K562 (cell line): ENCODE data around the gene TLDC2. TPM values are rescaled to one million over a fixed set of nuclear protein-coding genes. Genes with fewer than 3 reads are reported as not detected.

Experiments
- ATAC-seq: fragments of 200-7000 bp; cut with Tn5 transposase; 3 replicates; pipeline ENCODE4 v1.9.1; 2020; ENCODE audit warnings: moderate library complexity
- BruUV-seq: library from RNA; stranded (reverse); fragments of 400-500 nt; replicated peaks from 2 replicates; lab custom pipeline; 2021; lab: Mats Ljungman, UMichigan
- CTCF ChIA-PET: fragments of 300-600 bp; formaldehyde crosslinking; extraction: SDS; loops from one replicate; lab custom pipeline; 2021; ENCODE audit warnings: low intra/inter-chr PET ratio; lab: Yijun Ruan, JAX
- POLR2A ChIA-PET: fragments of 300-600, 350-650 bp; sonication (Branson Sonifier 250); formaldehyde crosslinking; extraction: SDS; loops from one replicate; lab custom pipeline; 2021; ENCODE audit warnings: antibody characterized with exemption, inconsistent platforms; lab: Yijun Ruan, JAX
- DNase-seq, 4 experiments: peaks; one replicate each; pipeline versions ENCODE4 v3.0.0 to v3.0.0-alpha.2; 2011 to 2018; ENCODE audit warnings: low spot score in 3 of 4, mixed read lengths in 3 of 4; ENCODE audit errors: extremely low read depth in 1 of 4
- FAIRE-seq: peaks from 2 replicates; lab custom pipeline; 2011; peaks lifted over from hg19 to GRCh38; lab: Jason Lieb, UNC
- H2AFZ ChIP-seq: 2 replicates; pipeline ENCODE4 v1.6.0; 2011; ENCODE audit warnings: low read depth, low read length, control low read depth, inconsistent platforms
- H3K27ac ChIP-seq: fragments of 200-600 bp; 3 replicates; pipeline ENCODE4 v1.8.0; 2011; ENCODE audit warnings: low read depth, mild to moderate bottlenecking, control low read depth, inconsistent platforms, low read length, moderate library complexity, mixed read lengths; ENCODE audit errors: extremely low read depth
- H3K27me3 ChIP-seq, 2 experiments: fragments of 300-600 bp in 1 of 2; 2 replicates in 1 of 2; 3 replicates in 1 of 2; pipeline versions ENCODE4 v1.6.0 to v1.8.0; 2011; ENCODE audit warnings: inconsistent platforms in 2 of 2, low read length in 2 of 2, mild to moderate bottlenecking in 1 of 2, mixed read lengths in 1 of 2, moderate library complexity in 1 of 2; ENCODE audit not compliant: control insufficient read depth in 2 of 2, insufficient read depth in 2 of 2
- H3K36me3 ChIP-seq: fragments of 300-600 bp; 3 replicates; pipeline ENCODE4 v1.8.0; 2011; ENCODE audit warnings: mild to moderate bottlenecking, low read length, inconsistent platforms; ENCODE audit not compliant: control insufficient read depth, insufficient read depth
- H3K4me1 ChIP-seq, 2 experiments: fragments of 200-600 bp in 1 of 2; replicated peaks in 1 of 2; 2 replicates in 1 of 2; 3 replicates in 1 of 2; pipeline versions ENCODE4 v1.5.1 to v1.8.0; 2011; ENCODE audit warnings: inconsistent platforms in 2 of 2, low read length in 2 of 2, mild to moderate bottlenecking in 1 of 2, mixed read lengths in 1 of 2, moderate library complexity in 1 of 2; ENCODE audit not compliant: control insufficient read depth in 2 of 2, insufficient read depth in 2 of 2
- H3K4me2 ChIP-seq: 2 replicates; pipeline ENCODE4 v1.6.1; 2011; ENCODE audit warnings: low read length, control low read depth, inconsistent platforms, mixed read lengths; ENCODE audit not compliant: insufficient read depth
- H3K4me3 ChIP-seq: fragments of 200-600 bp; sonication (generic), shearing (Covaris generic); 2 replicates; pipeline ENCODE4 v1.5.1; 2016; ENCODE audit warnings: control low read depth, inconsistent platforms
- H3K79me2 ChIP-seq: fragments of 200-600 bp; 3 replicates; pipeline ENCODE4 v1.8.0; 2011; ENCODE audit warnings: low read length, inconsistent platforms; ENCODE audit not compliant: control insufficient read depth, insufficient read depth
- H3K9ac ChIP-seq, 2 experiments: 2 replicates each; pipeline versions ENCODE4 v1.6.0 to v1.6.1; 2011; ENCODE audit warnings: low read depth in 2 of 2, low read length in 2 of 2, control low read depth in 1 of 2, inconsistent platforms in 1 of 2, mild to moderate bottlenecking in 1 of 2, mixed read lengths in 1 of 2; ENCODE audit not compliant: insufficient read depth in 1 of 2
- H3K9me1 ChIP-seq: one replicate; pipeline ENCODE4 v1.6.0; 2011; ENCODE audit warnings: inconsistent platforms, mild to moderate bottlenecking, low read length, moderate library complexity; ENCODE audit not compliant: control insufficient read depth, insufficient read depth
- H3K9me3 ChIP-seq: replicated peaks from 2 replicates; pipeline ENCODE4 v1.5.1; 2011; ENCODE audit warnings: low read depth, low read length, inconsistent platforms; ENCODE audit not compliant: control insufficient read depth, insufficient read depth
- H4K20me1 ChIP-seq: replicated peaks from 2 replicates; pipeline ENCODE4 v1.6.1; 2011; ENCODE audit warnings: low read length, inconsistent platforms, mixed read lengths; ENCODE audit not compliant: control insufficient read depth, insufficient read depth
- ETV1 ChIP-seq: fragments of 450-650 bp; conservative IDR thresholded peaks from 2 replicates; pipeline ENCODE4 v1.6.1; 2016; ENCODE audit warnings: missing genetic modification characterization, control low read depth, low read depth, missing compliant biosample characterization
- RBFOX2 ChIP-seq: fragments of 200-400 bp; formaldehyde crosslinking; IDR thresholded peaks from 2 replicates; pipeline ENCODE4 v1.6.1; 2017; ENCODE audit warnings: low read depth, mild to moderate bottlenecking, low read length, moderate library complexity
- RBM22 ChIP-seq: fragments of 200-400 bp; formaldehyde crosslinking; IDR thresholded peaks from 2 replicates; pipeline ENCODE4 v1.6.1; 2018; ENCODE audit warnings: low read length, low read depth; ENCODE audit not compliant: poor library complexity, severe bottlenecking
- RBM34 ChIP-seq: fragments of 200-400 bp; formaldehyde crosslinking; IDR thresholded peaks from 2 replicates; pipeline ENCODE4 v1.6.1; 2018; ENCODE audit warnings: low read length, borderline replicate concordance; ENCODE audit not compliant: insufficient read depth
- SETDB1 ChIP-seq: IDR thresholded peaks from one replicate; pipeline ENCODE4 v1.6.1; 2012; ENCODE audit warnings: low read length, control low read depth, inconsistent platforms
- SMAD2 ChIP-seq: fragments of 150-350 bp; IDR thresholded peaks from 2 replicates; pipeline ENCODE4 v1.6.1; 2014; ENCODE audit warnings: low read depth, mild to moderate bottlenecking, low read length
- WHSC1 ChIP-seq: IDR thresholded peaks from one replicate; pipeline ENCODE4 v1.6.1; 2012; ENCODE audit warnings: low read length, control low read depth, inconsistent platforms
- WGBS: fragments of 100-300 bp; shearing (Covaris generic); methylation state at CpG from one replicate; pipeline ENCODE4 v1.1.6; 2016; ENCODE audit warnings: low coverage, mixed read lengths; ENCODE audit not compliant: insufficient coverage; ENCODE audit errors: missing lambda C conversion rate; 5-methylcytosine and 5-hydroxymethylcytosine counted together
- in situ Hi-C: fragments of 300-500 bp; cut with MboI; formaldehyde crosslinking; loops from 4 replicates; pipeline ENCODE4 v1.15.0; 2018; ENCODE audit warnings: inconsistent platforms, mixed read lengths
- intact Hi-C: fragments of 100-400 bp; cut with micrococcal nuclease; formaldehyde crosslinking; loops from 2 replicates; pipeline ENCODE4 v1.14.2; 2022
- polyA plus RNA-seq, 8 experiments: library from polyadenylated mRNA; depleted of rRNA in 4 of 8; stranded (reverse) in 5 of 8; unstranded in 3 of 8; fragments of >200 nt; fragmentation: Nextera tagmentation in 2 of 8; fragmentation: Illumina TruSeq in 1 of 8; extraction: Ambion mirVana in 2 of 8; extraction: Trizol in 1 of 8; gene quantifications; 2 replicates each; pipeline versions ENCODE4 v1.2.1 to v1.2.3, GENCODE V29; 2011 to 2014; ENCODE audit warnings: inconsistent platforms in 1 of 8, missing spikeins in 1 of 8
- total RNA-seq, 7 experiments: library from RNA; depleted of rRNA in 6 of 7; stranded (reverse); fragments of >200 nt in 6 of 7; fragmentation: Illumina TruSeq in 2 of 7; extraction: Trizol in 2 of 7; gene quantifications; 2 replicates each; pipeline versions ENCODE4 v1.2.1 to v1.2.3, GENCODE V29; 2011 to 2021; ENCODE audit warnings: low replicate concordance in 1 of 7

The TLDC2 gene
- total and polyA plus RNA-seq, 9 of the 15 experiments (the other 6 are each of a cell fraction or from before 2014, with no cell fraction given): not detected

DNA sequence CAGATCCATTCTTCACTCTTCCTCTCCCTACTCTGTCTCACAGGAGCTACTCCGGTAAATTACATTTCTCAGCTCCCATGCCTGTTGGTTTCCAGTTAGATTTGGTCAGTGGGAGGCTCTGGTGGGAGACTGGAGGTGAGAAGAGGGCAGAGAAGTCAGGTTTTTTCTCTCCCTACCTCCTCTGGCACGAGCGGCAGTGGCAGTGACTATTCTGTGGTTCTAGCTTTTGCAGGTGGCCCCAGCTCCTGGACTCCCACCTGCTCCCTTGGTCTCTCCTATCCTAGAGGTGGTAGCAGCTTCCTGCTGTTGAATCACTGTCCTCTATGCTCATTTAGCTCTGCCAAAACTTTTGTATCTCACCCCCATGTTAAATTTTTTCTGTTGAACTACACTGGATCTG lies 17.9 kb downstream of the TLDC2 start (continued):
- TF ChIP-seq RBM34 (no peak), SMAD2 (no peak), ETV1 (tag) (no peak), RBFOX2 (no peak), WHSC1 (no peak)

DNA sequence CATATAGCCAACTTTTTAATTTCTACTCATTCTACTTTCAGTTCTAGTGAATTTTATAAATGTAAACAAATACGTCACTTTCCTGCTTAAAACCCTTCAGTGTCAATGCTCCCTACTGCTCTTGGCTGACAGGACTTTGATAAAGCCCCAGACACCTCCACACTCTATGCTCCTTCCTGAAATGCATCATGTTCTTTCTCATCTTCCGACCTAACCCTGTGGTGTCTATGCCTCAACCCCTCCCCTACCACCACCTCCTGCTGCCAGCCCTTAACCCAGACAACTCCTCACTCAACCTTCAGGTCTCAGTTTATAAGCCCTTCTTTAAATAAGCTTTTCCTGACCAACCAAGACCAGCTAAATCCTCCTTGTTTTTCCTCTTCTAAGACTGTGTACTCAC lies 19.1 kb downstream of the TLDC2 start:
- Histone ChIP-seq H3K4me1 (no peaks in the 10 kb centered on the region), H3K27ac (no peak overlapping the region), H3K79me2 (no peaks in the 10 kb centered on the region), H2AFZ (no peak overlapping the region), H3K4me2 (no peak overlapping the region), H3K9me1 (no peaks in the 10 kb centered on the region), H3K9me3 (no peaks in the 10 kb centered on the region), H3K36me3 (peaks cover 9% of the 10 kb centered on the region; the same call in 2 of the 3 replicates), H3K27me3 (no peaks in the 10 kb centered on the region), H3K9ac (no peak overlapping the region), H3K4me3 (no peak overlapping the region), H4K20me1 (no peaks in the 10 kb centered on the region)
- in situ Hi-C loops: no loop called here
- POLR2A ChIA-PET: no interaction called here
- WGBS: 63% methylated on average over 2 of the region's 2 CpGs
- no TSS peak for BruUV-seq
- ATAC-seq (no peak), FAIRE-seq (no peak), DNase-seq (no peak)
- intact Hi-C loops: no loop called here
- TF ChIP-seq RBM22 (no peak), SETDB1 (no peak)
- CTCF ChIA-PET: no interaction called here
